ENCODE measurements around the gene ABCG4. TPM values are rescaled to one million over a fixed set of nuclear protein-coding genes. Genes with fewer than 3 reads are reported as not detected.
A peak's percentile ranks its signal among the peaks of the same experiment; 100 is the strongest.

Gene ABCG4
- total and polyA plus RNA-seq, 9 of the 15 experiments (the other 6 are each of a cell fraction or from before 2014, with no cell fraction given), result 0.03 to 0.11 (median 0.07) TPM; not detected in 4

GRCh38 chr11:119196833-119197483 is 48.1 kb downstream of the ABCG4 start (continued):
- peak; percentile 46 for TF ChIP-seq TEAD4 (IDR thresholded peaks at IDR 0.05; ENCODE audit: low read length)
- TF ChIP-seq TEAD4 (CRISPR knock-in tag; IDR thresholded peaks at IDR 0.05; ENCODE audit: borderline replicate concordance), result no peak
- TF ChIP-seq, protein P1, sequence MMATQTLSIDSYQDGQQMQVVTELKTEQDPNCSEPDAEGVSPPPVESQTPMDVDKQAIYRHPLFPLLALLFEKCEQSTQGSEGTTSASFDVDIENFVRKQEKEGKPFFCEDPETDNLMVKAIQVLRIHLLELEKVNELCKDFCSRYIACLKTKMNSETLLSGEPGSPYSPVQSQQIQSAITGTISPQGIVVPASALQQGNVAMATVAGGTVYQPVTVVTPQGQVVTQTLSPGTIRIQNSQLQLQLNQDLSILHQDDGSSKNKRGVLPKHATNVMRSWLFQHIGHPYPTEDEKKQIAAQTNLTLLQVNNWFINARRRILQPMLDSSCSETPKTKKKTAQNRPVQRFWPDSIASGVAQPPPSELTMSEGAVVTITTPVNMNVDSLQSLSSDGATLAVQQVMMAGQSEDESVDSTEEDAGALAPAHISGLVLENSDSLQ (IDR thresholded peaks at IDR 0.05), result 0 out of 2 replicates have a peak, but pooled peaks have one; percentile 22
- no peak for TF ChIP-seq ZNF239 (CRISPR knock-in tag; IDR thresholded peaks at IDR 0.05)
- no peak for TF ChIP-seq CAMTA2 (CRISPR knock-in tag; conservative IDR thresholded peaks at IDR 0.05)
- 0 out of 2 replicates have a peak, but pooled peaks have one; percentile 6 for TF ChIP-seq NFIC (IDR thresholded peaks at IDR 0.05)
- no peak for TF ChIP-seq FOXA3 (CRISPR knock-in tag; conservative IDR thresholded peaks at IDR 0.05 in 1 of 2, IDR thresholded peaks at IDR 0.05 in 1 of 2)
- TF ChIP-seq MYC (IDR thresholded peaks at IDR 0.05; ENCODE audit: low read depth, low read length), result peak; percentile 45
- TF ChIP-seq MYC (CRISPR knock-in tag; IDR thresholded peaks at IDR 0.05; ENCODE audit: borderline replicate concordance, low read depth), result no peak
- TF ChIP-seq NFIX (CRISPR knock-in tag; IDR thresholded peaks at IDR 0.05; ENCODE audit: low read depth), result no peak
- TF ChIP-seq HEY1 (CRISPR knock-in tag; IDR thresholded peaks at IDR 0.05; ENCODE audit: borderline replicate concordance), result no peak
- no peak for TF ChIP-seq MCM2 (IDR thresholded peaks at IDR 0.05; ENCODE audit: low read depth)
- no peak for TF ChIP-seq ZKSCAN3 (CRISPR knock-in tag; IDR thresholded peaks at IDR 0.05)
- TF ChIP-seq PHF8 (IDR thresholded peaks at IDR 0.05; ENCODE audit: borderline replicate concordance, low read length), result no peak
- peak; percentile 50; the same call in 1 of the 2 replicates for TF ChIP-seq NBN (IDR thresholded peaks at IDR 0.05; ENCODE audit: low read depth)
- TF ChIP-seq STAT6 (CRISPR knock-in tag; IDR thresholded peaks at IDR 0.05), result no peak
- TF ChIP-seq ZNF12 (CRISPR knock-in tag; IDR thresholded peaks at IDR 0.05), result no peak
- TF ChIP-seq ZKSCAN1 (IDR thresholded peaks at IDR 0.05; ENCODE audit: low read depth, low read length), result no peak
- no peak for TF ChIP-seq ZNF224 (CRISPR knock-in tag; IDR thresholded peaks at IDR 0.05)
- no peak for TF ChIP-seq ZNF778 (CRISPR knock-in tag; IDR thresholded peaks at IDR 0.05)
- no peak for TF ChIP-seq HINFP (tag; conservative IDR thresholded peaks at IDR 0.05; ENCODE audit: low read depth)
- no peak for TF ChIP-seq PYGO2 (tag; IDR thresholded peaks at IDR 0.05)
- TF ChIP-seq PTRF (tag; IDR thresholded peaks at IDR 0.05), result no peak
- no peak for TF ChIP-seq HNRNPUL1 (IDR thresholded peaks at IDR 0.05; ENCODE audit: low read length)
- TF ChIP-seq RFX7 (CRISPR knock-in tag; IDR thresholded peaks at IDR 0.05), result no peak
- TF ChIP-seq CEBPB (tag; IDR thresholded peaks at IDR 0.05), result peak; percentile 95
- no peak for TF ChIP-seq MEF2D (tag; conservative IDR thresholded peaks at IDR 0.05; ENCODE audit: low read depth)
